Measurements from ENCODE around the gene ZYX. TPM values are rescaled to one million over a fixed set of nuclear protein-coding genes. Genes with fewer than 3 reads are reported as not detected.

The ZYX gene
- total RNA-seq, 1 donor from 2014 or later: 107 TPM

GRCh38 chr7:143396182-143396581, 15.0 kb downstream of the ZYX start:
- Mint-ChIP-seq H3K4me1 (ENCODE audit: unreplicated experiment) (no peaks in the 10 kb centered on the region), H3K36me3 (peaks cover 5% of the 10 kb centered on the region), H3K27ac (no peak overlapping the region), H3K9me3 (no peaks in the 10 kb centered on the region), H3K27me3 (no peaks in the 10 kb centered on the region), H3K4me3 (no peak overlapping the region)
- TF ChIP-seq CTCF (conservative IDR thresholded peaks at IDR 0.05): no peak
- no peak for DNase-seq (ENCODE audit: extremely low spot score, unreplicated experiment)

- TF ChIP-seq CTCF (conservative IDR thresholded peaks at IDR 0.05): no peak
- Mint-ChIP-seq H3K9me3 (no peaks in the 10 kb centered on the region), H3K27me3 (no peaks in the 10 kb centered on the region), H3K4me3 (no peak overlapping the region), H3K27ac (no peak overlapping the region), H3K36me3 (peaks cover 5% of the 10 kb centered on the region), H3K4me1 (ENCODE audit: unreplicated experiment) (no peaks in the 10 kb centered on the region)
- DNase-seq (ENCODE audit: extremely low spot score, unreplicated experiment): no peak
Measured at GRCh38 chr7:143396625-143397556, 15.7 kb downstream of the ZYX start.

GRCh38 chr7:143397710-143398530, 16.8 kb downstream of the ZYX start:
- Mint-ChIP-seq H3K4me3 (no peak overlapping the region), H3K36me3 (peaks cover 5% of the 10 kb centered on the region), H3K9me3 (no peaks in the 10 kb centered on the region), H3K27me3 (no peaks in the 10 kb centered on the region), H3K4me1 (ENCODE audit: unreplicated experiment) (no peaks in the 10 kb centered on the region), H3K27ac (no peak overlapping the region)
- DNase-seq (ENCODE audit: extremely low spot score, unreplicated experiment): no peak
- no peak for TF ChIP-seq CTCF (conservative IDR thresholded peaks at IDR 0.05)

- Mint-ChIP-seq H3K36me3 (peaks cover 5% of the 10 kb centered on the region), H3K27ac (no peak overlapping the region), H3K4me3 (no peak overlapping the region), H3K4me1 (ENCODE audit: unreplicated experiment) (no peaks in the 10 kb centered on the region), H3K9me3 (no peaks in the 10 kb centered on the region), H3K27me3 (no peaks in the 10 kb centered on the region)
- DNase-seq (ENCODE audit: extremely low spot score, unreplicated experiment): no peak
- no peak for TF ChIP-seq CTCF (conservative IDR thresholded peaks at IDR 0.05)
Measured at GRCh38 chr7:143398616-143399015, 17.5 kb downstream of the ZYX start.

GRCh38 chr7:143399151-143399550, 18.0 kb downstream of the ZYX start:
- H3K4me1 Mint-ChIP-seq (ENCODE audit: unreplicated experiment): no peaks in the 10 kb centered on the region
- DNase-seq (ENCODE audit: extremely low spot score, unreplicated experiment): no peak
- no peak overlapping the region for H3K4me3 Mint-ChIP-seq
- no peak overlapping the region for H3K27ac Mint-ChIP-seq
- no peaks in the 10 kb centered on the region for H3K27me3 Mint-ChIP-seq
- TF ChIP-seq CTCF (conservative IDR thresholded peaks at IDR 0.05): no peak
- no peaks in the 10 kb centered on the region for H3K9me3 Mint-ChIP-seq
- peaks cover 5% of the 10 kb centered on the region for H3K36me3 Mint-ChIP-seq
